IMR-90 (cell line): ENCODE measurements around the gene GINS1. TPM values are rescaled to one million over a fixed set of nuclear protein-coding genes. Genes with fewer than 3 reads are reported as not detected.
A peak's percentile ranks its signal among the peaks of the same experiment; 100 is the strongest.

ENCODE experiments used
- ATAC-seq: fragments of 200-7000 bp; cut with Tn5 transposase; 2 replicates; pipeline ENCODE4 v1.9.1; 2020; ENCODE audit warnings: low read depth, mild to moderate bottlenecking, moderate library complexity
- BruUV-seq: library from RNA; stranded (reverse); fragments of 400-500 nt; replicated peaks from 2 replicates; lab custom pipeline; 2021; lab: Mats Ljungman, UMichigan
- CTCF ChIA-PET: fragments of 300-600 bp; formaldehyde crosslinking; extraction: SDS; loops from one replicate; lab custom pipeline; 2021; ENCODE audit warnings: antibody characterized with exemption; lab: Yijun Ruan, JAX
- POLR2A ChIA-PET: fragments of 300-600 bp; sonication (Branson Sonifier 250); formaldehyde crosslinking; loops from one replicate; lab custom pipeline; 2022; ENCODE audit warnings: antibody characterized with exemption; ENCODE audit not compliant: unreplicated experiment; lab: Charles Lee
- DNase-seq: peaks from one replicate; pipeline ENCODE4 v3.0.0; 2013
- H2AFZ ChIP-seq: replicated peaks from 2 replicates; pipeline ENCODE3; 2013; ENCODE audit warnings: low read length, mild to moderate bottlenecking; ENCODE audit not compliant: poor library complexity
- H2AK5ac ChIP-seq: 2 replicates; pipeline ENCODE4 v1.6.1; 2013; ENCODE audit warnings: low read depth, low read length, inconsistent platforms
- H2AK9ac ChIP-seq: replicated peaks from 2 replicates; pipeline ENCODE3; 2013; ENCODE audit warnings: mild to moderate bottlenecking, low read depth, low read length, moderate library complexity; ENCODE audit not compliant: poor library complexity
- H2BK120ac ChIP-seq: 2 replicates; pipeline ENCODE4 v1.6.1; 2013; ENCODE audit warnings: low read depth, low read length, inconsistent platforms
- H2BK15ac ChIP-seq: 3 replicates; pipeline ENCODE4 v1.6.1; 2013; ENCODE audit warnings: low read depth, low read length, inconsistent platforms
- H2BK20ac ChIP-seq: 2 replicates; pipeline ENCODE4 v1.6.1; 2013; ENCODE audit warnings: low read depth, mild to moderate bottlenecking, inconsistent platforms, low read length, moderate library complexity
- H2BK5ac ChIP-seq: 2 replicates; pipeline ENCODE4 v1.6.1; 2013; ENCODE audit warnings: mild to moderate bottlenecking, low read depth, low read length, inconsistent platforms; ENCODE audit not compliant: poor library complexity, severe bottlenecking
- H3K14ac ChIP-seq: replicated peaks from 2 replicates; pipeline ENCODE4 v1.6.1; 2013; ENCODE audit warnings: low read depth, low read length, inconsistent platforms
- H3K18ac ChIP-seq: 2 replicates; pipeline ENCODE4 v1.6.1; 2013; ENCODE audit warnings: low read depth, low read length, control low read depth
- H3K23ac ChIP-seq: 2 replicates; pipeline ENCODE4 v1.6.1; 2013; ENCODE audit warnings: low read depth, low read length, inconsistent platforms
- H3K27ac ChIP-seq: 2 replicates; pipeline ENCODE4 v1.5.1; 2013; ENCODE audit warnings: mild to moderate bottlenecking, control low read depth, low read length; ENCODE audit not compliant: insufficient read depth
- H3K27me3 ChIP-seq: 2 replicates; pipeline ENCODE4 v1.6.1; 2013; ENCODE audit warnings: low read length; ENCODE audit not compliant: control insufficient read depth, insufficient read depth
- H3K36me3 ChIP-seq: 2 replicates; pipeline ENCODE4 v1.6.1; 2013; ENCODE audit warnings: low read length, mixed read lengths; ENCODE audit not compliant: control insufficient read depth, insufficient read depth
- H3K4ac ChIP-seq: 2 replicates; pipeline ENCODE4 v1.6.1; 2013; ENCODE audit warnings: low read depth, low read length, inconsistent platforms
- H3K4me1 ChIP-seq: 2 replicates; pipeline ENCODE4 v1.6.1; 2013; ENCODE audit warnings: low read length, mixed read lengths; ENCODE audit not compliant: control insufficient read depth, insufficient read depth
- H3K4me2 ChIP-seq: 2 replicates; pipeline ENCODE4 v1.6.1; 2013; ENCODE audit warnings: low read depth, mild to moderate bottlenecking, control low read depth, low read length, moderate library complexity
- H3K4me3 ChIP-seq: 2 replicates; pipeline ENCODE4 v1.5.1; 2013; ENCODE audit warnings: low read depth, mild to moderate bottlenecking, control low read depth, low read length, moderate library complexity; ENCODE audit not compliant: insufficient read depth
- H3K56ac ChIP-seq: 2 replicates; pipeline ENCODE4 v1.6.1; 2013; ENCODE audit warnings: low read length, inconsistent platforms; ENCODE audit not compliant: insufficient read depth; ENCODE audit errors: extremely low read depth
- H3K79me1 ChIP-seq, 2 experiments: 2 replicates each; pipeline ENCODE4 v1.6.1; 2013; ENCODE audit warnings: low read length in 2 of 2, inconsistent platforms in 1 of 2, low read depth in 1 of 2
- H3K9ac ChIP-seq: 2 replicates; pipeline ENCODE4 v1.6.1; 2013; ENCODE audit warnings: low read depth, low read length, control low read depth
- H3K9me1 ChIP-seq: 2 replicates; pipeline ENCODE4 v1.6.1; 2013; ENCODE audit warnings: low read length, inconsistent platforms; ENCODE audit not compliant: insufficient read depth
- H3K9me3 ChIP-seq: 2 replicates; pipeline ENCODE4 v1.6.1; 2013; ENCODE audit warnings: low read length; ENCODE audit not compliant: control insufficient read depth, insufficient read depth
- H4K20me1 ChIP-seq: 2 replicates; pipeline ENCODE4 v1.6.1; 2013; ENCODE audit warnings: low read length, inconsistent platforms; ENCODE audit not compliant: insufficient read depth
- H4K5ac ChIP-seq: 2 replicates; pipeline ENCODE4 v1.6.1; 2013; ENCODE audit warnings: mild to moderate bottlenecking, low read depth, low read length, control low read depth
- H4K8ac ChIP-seq, 2 experiments: 2 replicates each; pipeline ENCODE4 v1.6.1; 2013; ENCODE audit warnings: low read depth in 2 of 2, low read length in 2 of 2, control low read depth in 1 of 2, inconsistent platforms in 1 of 2
- H4K91ac ChIP-seq: 2 replicates; pipeline ENCODE4 v1.6.1; 2013; ENCODE audit warnings: low read depth, low read length, inconsistent platforms; ENCODE audit not compliant: insufficient read depth
- FOS ChIP-seq: fragments of 150-350 bp; IDR thresholded peaks from 2 replicates; pipeline ENCODE4 v1.6.1; 2016; ENCODE audit warnings: low read depth, low read length
- MAZ ChIP-seq: IDR thresholded peaks from 2 replicates; pipeline ENCODE4 v1.6.1; 2012; ENCODE audit warnings: low read depth, mild to moderate bottlenecking, low read length, improper control_type of control experiment, moderate library complexity, borderline replicate concordance
- MXI1 ChIP-seq: IDR thresholded peaks from 2 replicates; pipeline ENCODE4 v1.6.1; 2012; ENCODE audit warnings: low read depth, mild to moderate bottlenecking, low read length, moderate library complexity, borderline replicate concordance
- NFE2L2 ChIP-seq: fragments of 150-350 bp; IDR thresholded peaks from 2 replicates; pipeline ENCODE4 v1.6.1; 2016; ENCODE audit warnings: low read depth, mild to moderate bottlenecking, low read length
- POLR2A ChIP-seq: IDR thresholded peaks from 2 replicates; pipeline ENCODE4 v1.6.1; 2012; ENCODE audit warnings: mild to moderate bottlenecking, low read depth, low read length
- RAD21 ChIP-seq: IDR thresholded peaks from 2 replicates; pipeline ENCODE4 v1.6.1; 2012; ENCODE audit warnings: low read length, improper control_type of control experiment
- RCOR1 ChIP-seq: IDR thresholded peaks from 2 replicates; pipeline ENCODE4 v1.6.1; 2012; ENCODE audit warnings: mild to moderate bottlenecking, low read length, improper control_type of control experiment; ENCODE audit not compliant: insufficient replicate concordance
- WGBS, 2 experiments: methylation state at CpG; one replicate each; pipeline versions ENCODE4 v1.1.5 to v1.1.7; 2013; ENCODE audit warnings: missing lambda C conversion rate in 2 of 2; ENCODE audit not compliant: insufficient read length in 1 of 2; ENCODE audit errors: extremely low coverage in 2 of 2; 5-methylcytosine and 5-hydroxymethylcytosine counted together
- dilution Hi-C: fragments of 300-500 bp; cut with HindIII; formaldehyde crosslinking; loops from one replicate; pipeline ENCODE4 v1.14.3; 2018; ENCODE audit warnings: low sequenced_read_pairs; ENCODE audit not compliant: unreplicated experiment
- in situ Hi-C: fragments of 300-500 bp; cut with MboI; formaldehyde crosslinking; loops from 3 replicates; pipeline ENCODE4 v1.14.3; 2019; ENCODE audit warnings: low sequenced_read_pairs, inconsistent platforms, mixed read lengths
- intact Hi-C: fragments of 100-400 bp; cut with micrococcal nuclease; formaldehyde crosslinking; loops from 2 replicates; pipeline ENCODE4 v1.10.0; 2022
- polyA plus RNA-seq, 3 experiments: library from polyadenylated mRNA; depleted of rRNA; stranded (reverse); fragments of >200 nt; gene quantifications; 2 replicates each; pipeline ENCODE4 v1.2.3, GENCODE V29; 2012; ENCODE audit warnings: low replicate concordance in 1 of 3
- total RNA-seq: library from RNA; depleted of rRNA; stranded (reverse); fragments of >200 nt; gene quantifications from 2 replicates; pipeline ENCODE4 v1.2.3, GENCODE V29; 2012
- TF ChIP-seq, protein P1 (sequence below): conservative IDR thresholded peaks from 2 replicates; pipeline ENCODE4 v1.5.1; 2012; ENCODE audit warnings: mild to moderate bottlenecking, low read depth, low read length, improper control_type of control experiment

Gene GINS1
- total and polyA plus RNA-seq, 2 of the 4 experiments (the other 2 are of a cell fraction): 4.9 to 6.6 TPM

DNA sequence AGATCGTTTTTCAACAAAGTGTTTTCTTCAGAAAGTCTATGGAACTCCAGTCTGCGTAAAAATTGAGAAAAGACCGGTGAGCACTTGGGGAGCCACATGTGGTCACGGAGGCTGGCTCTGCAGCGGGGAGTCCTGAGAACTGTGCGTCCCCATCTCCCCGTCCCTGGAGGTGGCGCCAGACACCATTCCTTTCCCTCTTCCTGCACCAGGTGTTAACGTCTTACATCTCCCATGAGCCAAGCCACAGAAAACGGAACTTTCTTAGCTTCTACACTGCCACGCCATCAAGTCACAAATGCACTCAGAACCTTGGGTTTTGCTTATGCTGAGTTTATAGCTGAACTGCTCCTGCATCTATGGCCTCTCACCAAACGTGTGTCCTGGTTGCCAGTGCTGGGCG, 62.6 kb downstream of the GINS1 start:
- Histone ChIP-seq H3K23ac (no peak overlapping the region), H2BK15ac (no peak overlapping the region), H3K9me1 (no peaks in the 10 kb centered on the region), H3K4me3 (no peak overlapping the region), H2AK9ac (no peak overlapping the region), H3K79me1 (peaks cover 4 to 13% of the 10 kb centered on the region in 2 experiments; a peak in 3 of 4 replicates), H3K4ac (no peak overlapping the region), H3K4me1 (no peaks in the 10 kb centered on the region), H3K18ac (no peak overlapping the region), H2BK120ac (no peak overlapping the region), H2AFZ (no peak overlapping the region), H3K9ac (no peak overlapping the region), H3K36me3 (peaks cover 31% of the 10 kb centered on the region), H3K9me3 (no peaks in the 10 kb centered on the region), H2BK5ac (no peak overlapping the region), H4K5ac (no peak overlapping the region), H3K14ac (no peak overlapping the region), H2AK5ac (no peak overlapping the region), H3K27ac (no peak overlapping the region), H4K8ac (no peak overlapping the region), H2BK20ac (no peak overlapping the region), H4K20me1 (peaks cover 3% of the 10 kb centered on the region; the same call in 1 of the 2 replicates), H3K4me2 (no peak overlapping the region), H4K91ac (no peak overlapping the region), H3K56ac (no peak overlapping the region), H3K27me3 (no peaks in the 10 kb centered on the region)
- DNase-seq: peak; percentile 25
- ChIA-PET POLR2A (no interaction called here), CTCF (no interaction called here)
- no TSS peak for BruUV-seq
- 76% methylated on average over 4 of the region's 13 CpGs; no CpG with 5 or more reads in 1 of the 2 experiments for WGBS, 2 experiments
- dilution Hi-C loops: no loop called here
- peak; percentile 61 for TF ChIP-seq RAD21
- TF ChIP-seq MAZ: no peak
- TF ChIP-seq POLR2A: no peak
- TF ChIP-seq, protein P1, sequence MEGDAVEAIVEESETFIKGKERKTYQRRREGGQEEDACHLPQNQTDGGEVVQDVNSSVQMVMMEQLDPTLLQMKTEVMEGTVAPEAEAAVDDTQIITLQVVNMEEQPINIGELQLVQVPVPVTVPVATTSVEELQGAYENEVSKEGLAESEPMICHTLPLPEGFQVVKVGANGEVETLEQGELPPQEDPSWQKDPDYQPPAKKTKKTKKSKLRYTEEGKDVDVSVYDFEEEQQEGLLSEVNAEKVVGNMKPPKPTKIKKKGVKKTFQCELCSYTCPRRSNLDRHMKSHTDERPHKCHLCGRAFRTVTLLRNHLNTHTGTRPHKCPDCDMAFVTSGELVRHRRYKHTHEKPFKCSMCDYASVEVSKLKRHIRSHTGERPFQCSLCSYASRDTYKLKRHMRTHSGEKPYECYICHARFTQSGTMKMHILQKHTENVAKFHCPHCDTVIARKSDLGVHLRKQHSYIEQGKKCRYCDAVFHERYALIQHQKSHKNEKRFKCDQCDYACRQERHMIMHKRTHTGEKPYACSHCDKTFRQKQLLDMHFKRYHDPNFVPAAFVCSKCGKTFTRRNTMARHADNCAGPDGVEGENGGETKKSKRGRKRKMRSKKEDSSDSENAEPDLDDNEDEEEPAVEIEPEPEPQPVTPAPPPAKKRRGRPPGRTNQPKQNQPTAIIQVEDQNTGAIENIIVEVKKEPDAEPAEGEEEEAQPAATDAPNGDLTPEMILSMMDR: peak; percentile 40
- TF ChIP-seq MXI1: no peak
- TF ChIP-seq RCOR1: no peak
- TF ChIP-seq NFE2L2: no peak
- no peak for TF ChIP-seq FOS
- in situ Hi-C loops: no loop called here
- ATAC-seq: no peak
- intact Hi-C loops: no loop called here
